ENCODE data around the gene CARMIL1. TPM values are rescaled to one million over a fixed set of nuclear protein-coding genes. Genes with fewer than 3 reads are reported as not detected.

Gene CARMIL1
- total RNA-seq, 1 experiment from 2014 or later: 25.9 TPM

GRCh38 chr6:25537349-25538018 lies 258.3 kb downstream of the CARMIL1 start:
- DNase-seq: no peak
- Mint-ChIP-seq H3K27me3 (ENCODE audit: insufficient read depth, unreplicated experiment) (no peaks in the 10 kb centered on the region), H3K36me3 (ENCODE audit: insufficient read depth, unreplicated experiment) (peaks cover 4% of the 10 kb centered on the region), H3K9me3 (ENCODE audit: unreplicated experiment) (no peaks in the 10 kb centered on the region), H3K4me3 (ENCODE audit: unreplicated experiment) (no peak overlapping the region), H3K4me1 (ENCODE audit: low read depth, unreplicated experiment) (no peaks in the 10 kb centered on the region), H3K27ac (ENCODE audit: unreplicated experiment) (no peak overlapping the region)
- no peak for TF ChIP-seq CTCF (IDR thresholded peaks at IDR 0.05; ENCODE audit: insufficient read depth in 1 of 2, low read depth in 1 of 2, low read length in 1 of 2, severe bottlenecking in 1 of 2, unreplicated experiment in 1 of 2)
- ChIA-PET POLR2A (no interaction called here), CTCF (no interaction called here)
- no TSS peak for BruUV-seq (replicated peaks)
- H3K27me3 ChIP-seq (replicated peaks; ENCODE audit: control insufficient read depth, insufficient read depth, low read length): no peaks in the 10 kb centered on the region
- H3K4me3 ChIP-seq (ENCODE audit: low read depth, low read length): no peak overlapping the region
- H3K4me1 ChIP-seq: no peaks in the 10 kb centered on the region
- intact Hi-C loops (cut with micrococcal nuclease; ENCODE audit: unreplicated experiment): no loop called here
- no peaks in the 10 kb centered on the region for H3K9me3 ChIP-seq
- no peaks in the 10 kb centered on the region for H3K36me3 ChIP-seq (ENCODE audit: control insufficient read depth, insufficient read depth, low read length)

GRCh38 chr6:25541228-25541627 lies 262.1 kb downstream of the CARMIL1 start:
- no peaks in the 10 kb centered on the region for H3K27me3 Mint-ChIP-seq (ENCODE audit: insufficient read depth, unreplicated experiment)
- H3K27me3 ChIP-seq (replicated peaks; ENCODE audit: control insufficient read depth, insufficient read depth, low read length): no peaks in the 10 kb centered on the region
- H3K9me3 Mint-ChIP-seq (ENCODE audit: unreplicated experiment): no peaks in the 10 kb centered on the region
- no peak overlapping the region for H3K4me3 Mint-ChIP-seq (ENCODE audit: unreplicated experiment)
- no peaks in the 10 kb centered on the region for H3K4me1 Mint-ChIP-seq (ENCODE audit: low read depth, unreplicated experiment)
- no peaks in the 10 kb centered on the region for H3K9me3 ChIP-seq
- no peak overlapping the region for H3K4me3 ChIP-seq (ENCODE audit: low read depth, low read length)
- no peak for DNase-seq
- TF ChIP-seq CTCF (IDR thresholded peaks at IDR 0.05; ENCODE audit: insufficient read depth in 1 of 2, low read depth in 1 of 2, low read length in 1 of 2, severe bottlenecking in 1 of 2, unreplicated experiment in 1 of 2): no peak
- intact Hi-C loops (cut with micrococcal nuclease; ENCODE audit: unreplicated experiment): no loop called here
- no peaks in the 10 kb centered on the region for H3K4me1 ChIP-seq
- no peak overlapping the region for H3K27ac Mint-ChIP-seq (ENCODE audit: unreplicated experiment)
- peaks cover 15% of the 10 kb centered on the region for H3K36me3 Mint-ChIP-seq (ENCODE audit: insufficient read depth, unreplicated experiment)
- POLR2A ChIA-PET: no interaction called here
- no peaks in the 10 kb centered on the region for H3K36me3 ChIP-seq (ENCODE audit: control insufficient read depth, insufficient read depth, low read length)
- no TSS peak for BruUV-seq (replicated peaks)
- CTCF ChIA-PET: no interaction called here

- intact Hi-C loops (cut with micrococcal nuclease; ENCODE audit: unreplicated experiment): no loop called here
- no peak overlapping the region for H3K27ac Mint-ChIP-seq (ENCODE audit: unreplicated experiment)
- no peak overlapping the region for H3K4me3 ChIP-seq (ENCODE audit: low read depth, low read length)
- no peak for DNase-seq
- no peak overlapping the region for H3K4me3 Mint-ChIP-seq (ENCODE audit: unreplicated experiment)
- no TSS peak for BruUV-seq (replicated peaks)
- H3K36me3 Mint-ChIP-seq (ENCODE audit: insufficient read depth, unreplicated experiment): peaks cover 18% of the 10 kb centered on the region
- H3K9me3 ChIP-seq: no peaks in the 10 kb centered on the region
- CTCF ChIA-PET: no interaction called here
- POLR2A ChIA-PET: no interaction called here
- no peaks in the 10 kb centered on the region for H3K27me3 ChIP-seq (replicated peaks; ENCODE audit: control insufficient read depth, insufficient read depth, low read length)
- H3K27me3 Mint-ChIP-seq (ENCODE audit: insufficient read depth, unreplicated experiment): no peaks in the 10 kb centered on the region
- H3K36me3 ChIP-seq (ENCODE audit: control insufficient read depth, insufficient read depth, low read length): no peaks in the 10 kb centered on the region
- TF ChIP-seq CTCF (IDR thresholded peaks at IDR 0.05; ENCODE audit: insufficient read depth in 1 of 2, low read depth in 1 of 2, low read length in 1 of 2, severe bottlenecking in 1 of 2, unreplicated experiment in 1 of 2): no peak
- H3K4me1 Mint-ChIP-seq (ENCODE audit: low read depth, unreplicated experiment): no peaks in the 10 kb centered on the region
- no peaks in the 10 kb centered on the region for H3K4me1 ChIP-seq
- H3K9me3 Mint-ChIP-seq (ENCODE audit: unreplicated experiment): no peaks in the 10 kb centered on the region
These were observed 264.1 kb downstream of the CARMIL1 start for GRCh38 chr6:25542984-25543910.

All from Caco-2 (cell line).